ENCODE results near the gene KAZN.

Gene KAZN

GRCh38 chr1:14746393-14746792 is 147.9 kb downstream of the KAZN start:
- DNase-seq, result no peak

- DNase-seq, result no peak
Measured at GRCh38 chr1:14748151-14748550, 149.7 kb downstream of the KAZN start.

- no peak for DNase-seq
Measured at GRCh38 chr1:14748977-14749376, 150.5 kb downstream of the KAZN start.

- no peak for DNase-seq
Measured at GRCh38 chr1:14750490-14750889, 152.0 kb downstream of the KAZN start.

GRCh38 chr1:14755518-14756252 is 157.2 kb downstream of the KAZN start:
- DNase-seq, result peak in 1 of 2 donors; percentile 1

- no peak for DNase-seq
Measured at GRCh38 chr1:14756589-14757285, 158.3 kb downstream of the KAZN start.

- no peak for DNase-seq
Measured at GRCh38 chr1:14757286-14757625, 158.8 kb downstream of the KAZN start.

- no peak for DNase-seq
Measured at GRCh38 chr1:14759042-14759818, 160.7 kb downstream of the KAZN start.

GRCh38 chr1:14759843-14760242 is 161.4 kb downstream of the KAZN start:
- DNase-seq, result no peak

GRCh38 chr1:14760780-14761179 is 162.3 kb downstream of the KAZN start:
- no peak for DNase-seq

- DNase-seq, result no peak
Measured at GRCh38 chr1:14761291-14762153, 163.0 kb downstream of the KAZN start.

- no peak for DNase-seq
Measured at GRCh38 chr1:14763977-14764376, 165.5 kb downstream of the KAZN start.

- DNase-seq, result no peak
Measured at GRCh38 chr1:14765773-14766172, 167.3 kb downstream of the KAZN start.

GRCh38 chr1:14767075-14767474 is 168.6 kb downstream of the KAZN start:
- no peak for DNase-seq

GRCh38 chr1:14768582-14769304 is 170.3 kb downstream of the KAZN start:
- DNase-seq, result no peak

- no peak for DNase-seq
Measured at GRCh38 chr1:14769486-14770274, 171.2 kb downstream of the KAZN start.

- no peak for DNase-seq
Measured at GRCh38 chr1:14773396-14774025, 175.0 kb downstream of the KAZN start.

- no peak for DNase-seq
Measured at GRCh38 chr1:14774225-14774624, 175.7 kb downstream of the KAZN start.

- no peak for DNase-seq
Measured at GRCh38 chr1:14774988-14775387, 176.5 kb downstream of the KAZN start.

- no peak for DNase-seq
Measured at GRCh38 chr1:14775434-14775833, 176.9 kb downstream of the KAZN start.
